ENCODE measurements around the gene USP3. TPM values are rescaled to one million over a fixed set of nuclear protein-coding genes. Genes with fewer than 3 reads are reported as not detected.

USP3 gene
- total and polyA plus RNA-seq, 2 of the 13 experiments (the other 11 are each of a cell fraction or from before 2014, with no cell fraction given) = 14.3 to 61.2 TPM

- TF ChIP-seq ZNF280D (CRISPR knock-in tag; IDR thresholded peaks at IDR 0.05) (no peak), KLF12 (CRISPR knock-in tag; IDR thresholded peaks at IDR 0.05; ENCODE audit: borderline replicate concordance) (no peak), ZNF704 (CRISPR knock-in tag; IDR thresholded peaks at IDR 0.05; ENCODE audit: borderline replicate concordance) (no peak), TCF7 (IDR thresholded peaks at IDR 0.05; ENCODE audit: low read depth) (no peak; the same call in 1 of the 2 replicates), ZNF383 (CRISPR knock-in tag; IDR thresholded peaks at IDR 0.05; ENCODE audit: borderline replicate concordance) (no peak), ZNF720 (CRISPR knock-in tag; IDR thresholded peaks at IDR 0.05) (no peak), ZNF382 (CRISPR knock-in tag; IDR thresholded peaks at IDR 0.05; ENCODE audit: borderline replicate concordance) (no peak), DMAP1 (CRISPR knock-in tag; IDR thresholded peaks at IDR 0.05) (no peak), GTF3A (CRISPR knock-in tag; conservative IDR thresholded peaks at IDR 0.05) (no peak), ZNF605 (CRISPR knock-in tag; IDR thresholded peaks at IDR 0.05) (no peak; the same call in 1 of the 2 replicates), ZNF430 (CRISPR knock-in tag; IDR thresholded peaks at IDR 0.05) (peak; percentile 83), GPN1 (CRISPR knock-in tag; IDR thresholded peaks at IDR 0.05; ENCODE audit: borderline replicate concordance) (no peak), TEF (CRISPR knock-in tag; IDR thresholded peaks at IDR 0.05) (no peak), JDP2 (CRISPR knock-in tag; IDR thresholded peaks at IDR 0.05; ENCODE audit: borderline replicate concordance) (no peak), ZNF20 (CRISPR knock-in tag; IDR thresholded peaks at IDR 0.05) (no peak), KAT2B (IDR thresholded peaks at IDR 0.05; ENCODE audit: borderline replicate concordance, low read depth, low read length) (no peak), FOXA1 (IDR thresholded peaks at IDR 0.05) (no peak), FOXA1 (CRISPR knock-in tag; IDR thresholded peaks at IDR 0.05) (peak; percentile 66), PRDM15 (CRISPR knock-in tag; IDR thresholded peaks at IDR 0.05) (no peak), PHF8 (CRISPR knock-in tag; IDR thresholded peaks at IDR 0.05) (no peak), ADNP (CRISPR knock-in tag; IDR thresholded peaks at IDR 0.05) (no peak), HMG20A (CRISPR knock-in tag; IDR thresholded peaks at IDR 0.05; ENCODE audit: borderline replicate concordance) (peak; percentile 82; the same call in 1 of the 2 replicates), EHMT2 (IDR thresholded peaks at IDR 0.05; ENCODE audit: borderline replicate concordance, low read depth, low read length) (no peak)
Observed at GRCh38 chr15:63466378-63467192, 37.8 kb upstream of the USP3 start (continued).

All from HepG2 (cell line).